Measurements from ENCODE around the gene SPOP. TPM values are rescaled to one million over a fixed set of nuclear protein-coding genes. Genes with fewer than 3 reads are reported as not detected.
"Not testable (repeated sequence)": the region's sequence is repeated elsewhere in the genome, so short reads cannot be mapped to it uniquely, and the experiment has no call there.

The SPOP gene
- total and polyA plus RNA-seq, 5 experiments from 2014 or later: 75.9 to 126 (median 92.0) TPM

DNA sequence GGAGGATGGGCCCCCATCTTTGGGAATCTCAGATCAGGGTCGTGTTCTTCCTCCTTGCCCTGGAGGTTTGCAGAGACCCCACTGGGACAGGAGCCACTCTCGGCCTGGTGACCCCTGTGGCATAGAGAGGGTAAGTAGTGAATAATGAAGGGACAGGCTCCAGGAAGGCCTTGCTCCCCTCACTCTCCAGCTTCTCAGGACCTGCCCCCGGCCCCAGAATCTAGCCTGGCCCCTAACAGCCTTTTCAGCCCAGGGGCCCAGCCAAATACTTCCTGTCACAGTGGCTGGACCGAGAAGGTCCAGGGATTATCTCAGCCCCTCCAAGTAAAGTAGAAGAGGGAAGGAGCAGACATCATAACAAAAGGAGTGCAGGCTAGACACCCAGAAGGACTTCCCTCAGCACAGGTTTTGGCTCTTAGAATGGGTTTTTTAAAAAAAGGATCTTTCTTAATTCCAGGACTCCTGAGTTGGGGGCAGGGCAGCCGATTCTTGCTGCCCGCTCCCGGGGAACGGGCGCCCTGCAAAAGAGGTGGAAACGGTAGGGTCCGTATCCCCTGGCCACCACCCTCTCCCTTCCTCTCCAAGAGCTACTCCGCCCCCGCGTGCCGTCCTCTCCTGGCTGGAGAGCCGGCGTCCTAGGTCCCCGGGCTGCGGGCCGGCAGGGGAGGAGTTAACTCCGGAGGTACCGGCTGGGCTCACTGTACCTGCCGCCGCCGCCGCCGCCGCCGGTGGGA, 102.8 kb downstream of the SPOP start:
- POLR2A ChIA-PET: interaction anchor here (1.1 to 1.4 kb wide), 2 partner anchors 123 to 124 kb away, joined by 3 read pairs; no protein-coding TSS in a partner anchor
- peak overlapping the region in 3 of 10 donors; percentile 13 to 28 (median 22) for H3K27ac Mint-ChIP-seq

DNA sequence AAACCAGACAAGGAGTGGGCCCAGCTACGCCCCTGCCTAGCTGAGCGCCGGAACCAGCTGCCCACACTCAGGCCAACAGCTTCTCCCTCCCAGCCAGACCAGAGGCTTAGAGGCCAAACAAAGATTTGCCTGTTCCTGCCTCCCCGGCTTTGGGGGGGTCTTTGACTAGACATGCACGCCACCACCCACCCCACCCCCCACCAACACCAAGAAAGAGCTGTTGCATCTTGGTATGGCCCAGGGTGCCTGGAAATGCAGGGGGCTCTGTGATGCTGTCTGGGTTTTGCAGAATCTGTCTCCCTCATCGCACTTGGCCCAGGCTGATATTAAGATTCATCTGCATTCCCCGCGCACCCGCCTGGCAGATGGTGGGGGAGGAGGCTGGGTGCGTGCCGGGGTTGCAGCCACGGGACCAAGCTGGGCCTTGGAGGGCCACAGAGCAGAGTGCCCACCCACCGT, 103.5 kb downstream of the SPOP start:
- Mint-ChIP-seq H3K27me3 (peaks cover 11 to 67% (median 31%) of the 10 kb centered on the region in 5 donors), H3K9me3 (no peaks in the 10 kb centered on the region), H3K27ac (no peak overlapping the region), H3K4me1 (peaks cover 7 to 21% (median 11%) of the 10 kb centered on the region in 4 donors), H3K36me3 (peaks cover 0 to 2% (median 0%) of the 10 kb centered on the region in 3 donors), H3K4me3 (peak overlapping the region in 2 of 10 donors; percentile 29 to 34)
- no peak for DNase-seq
- ATAC-seq: no peak
- POLR2A ChIA-PET: no interaction called here

More for the DNA sequence above, 102.8 kb downstream of the SPOP start:
- ATAC-seq: no peak
- Mint-ChIP-seq H3K9me3 (no peaks in the 10 kb centered on the region), H3K4me1 (peaks cover 5 to 21% (median 9%) of the 10 kb centered on the region in 4 donors), H3K27me3 (peaks cover 11 to 67% (median 31%) of the 10 kb centered on the region in 5 donors), H3K36me3 (peaks cover 0 to 2% (median 0%) of the 10 kb centered on the region in 3 donors), H3K4me3 (peak overlapping the region in 9 of 10 donors; percentile 28 to 78 (median 56))
- no peak for DNase-seq

DNA sequence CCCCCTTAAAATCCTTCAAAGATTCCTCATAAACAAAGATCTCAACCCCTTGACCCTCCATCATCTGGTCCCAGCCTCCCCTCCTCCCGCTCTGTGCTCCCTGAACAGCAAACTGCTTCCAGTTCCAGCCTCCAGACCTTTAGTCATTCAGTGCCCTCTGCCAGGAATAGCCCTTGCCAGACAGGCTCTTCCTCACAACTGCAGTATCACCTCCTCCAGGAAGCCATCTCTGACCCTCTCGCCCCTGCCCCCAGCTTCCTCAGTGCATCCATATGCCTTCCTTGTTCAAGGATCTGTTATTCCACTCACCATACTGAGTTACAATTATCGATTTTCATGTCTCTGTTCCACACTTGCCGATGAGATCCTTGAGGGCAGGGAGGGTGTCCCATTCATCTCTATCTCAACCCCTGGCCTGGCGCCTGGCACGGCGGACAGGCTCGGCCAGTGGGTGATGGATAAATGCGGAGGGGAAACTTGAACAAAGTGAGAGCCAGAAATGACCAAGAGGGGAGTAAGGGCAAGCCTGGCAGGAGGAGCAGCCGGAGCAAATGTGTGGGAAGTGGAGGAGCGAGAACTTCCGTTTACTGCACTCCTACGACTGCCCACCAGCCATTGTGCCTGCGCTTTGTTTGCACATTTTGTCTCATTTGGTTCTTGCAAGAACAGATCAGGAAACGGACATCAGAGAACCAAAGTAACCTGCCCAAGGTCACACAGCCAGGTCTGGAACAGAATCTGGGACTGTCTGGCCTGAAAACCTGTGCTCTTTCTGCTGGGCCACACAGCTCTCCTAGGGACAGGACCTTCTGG, 104.2 kb downstream of the SPOP start:
- Mint-ChIP-seq H3K27me3 (peaks cover 11 to 67% (median 31%) of the 10 kb centered on the region in 5 donors), H3K9me3 (no peaks in the 10 kb centered on the region), H3K36me3 (peaks cover 0 to 2% (median 0%) of the 10 kb centered on the region in 3 donors), H3K4me1 (peaks cover 7 to 21% (median 11%) of the 10 kb centered on the region in 4 donors), H3K4me3 (peak overlapping the region in 2 of 10 donors; percentile 2 to 28), H3K27ac (no peak overlapping the region)
- ATAC-seq: no peak
- no peak for DNase-seq
- POLR2A ChIA-PET: interaction anchor here (0.6 kb wide), 1 partner anchor 13 kb away, joined by 5 read pairs; no protein-coding TSS in a partner anchor

DNA sequence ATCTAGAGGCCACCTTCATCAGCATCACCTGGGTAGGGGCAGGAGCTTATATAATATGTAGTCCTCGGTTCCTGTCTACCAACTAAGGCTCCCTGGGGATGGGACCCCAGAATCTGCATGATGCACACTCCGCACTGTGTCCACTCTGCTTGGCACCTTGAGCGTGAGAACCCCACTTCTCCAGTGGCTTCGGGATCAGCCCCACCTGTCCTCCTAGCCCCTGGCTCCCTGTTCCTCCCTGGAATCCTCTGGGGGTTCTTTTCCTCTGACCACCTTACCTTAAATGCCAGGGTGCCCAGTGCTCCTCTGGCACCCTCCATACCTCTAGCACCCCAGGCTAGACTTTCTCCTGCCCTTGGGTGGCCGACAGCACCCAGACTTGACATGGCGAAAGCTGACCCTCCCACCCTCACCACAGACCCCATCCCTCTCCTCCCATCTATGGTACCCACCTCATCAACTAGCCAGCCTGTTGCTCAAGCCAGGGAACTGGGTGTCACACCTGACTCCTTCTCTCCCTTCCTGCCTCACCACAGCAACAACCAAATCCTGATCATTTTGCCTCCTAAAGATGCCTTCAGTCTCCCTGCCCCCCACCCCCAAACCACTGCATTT, 105.0 kb downstream of the SPOP start:
- peak overlapping the region in 1 of 10 donors; percentile 17 for H3K27ac Mint-ChIP-seq
- peaks cover 0 to 2% (median 0%) of the 10 kb centered on the region in 3 donors for H3K36me3 Mint-ChIP-seq
- no peak overlapping the region for H3K4me3 Mint-ChIP-seq
- POLR2A ChIA-PET: interaction anchor here (0.6 kb wide), 1 partner anchor 12 kb away, joined by 5 read pairs; no protein-coding TSS in a partner anchor
- no peaks in the 10 kb centered on the region for H3K9me3 Mint-ChIP-seq
- no peak for DNase-seq
- H3K27me3 Mint-ChIP-seq: peaks cover 11 to 62% (median 28%) of the 10 kb centered on the region in 5 donors
- H3K4me1 Mint-ChIP-seq: peaks cover 7 to 26% (median 16%) of the 10 kb centered on the region in 4 donors
- no peak for ATAC-seq

DNA sequence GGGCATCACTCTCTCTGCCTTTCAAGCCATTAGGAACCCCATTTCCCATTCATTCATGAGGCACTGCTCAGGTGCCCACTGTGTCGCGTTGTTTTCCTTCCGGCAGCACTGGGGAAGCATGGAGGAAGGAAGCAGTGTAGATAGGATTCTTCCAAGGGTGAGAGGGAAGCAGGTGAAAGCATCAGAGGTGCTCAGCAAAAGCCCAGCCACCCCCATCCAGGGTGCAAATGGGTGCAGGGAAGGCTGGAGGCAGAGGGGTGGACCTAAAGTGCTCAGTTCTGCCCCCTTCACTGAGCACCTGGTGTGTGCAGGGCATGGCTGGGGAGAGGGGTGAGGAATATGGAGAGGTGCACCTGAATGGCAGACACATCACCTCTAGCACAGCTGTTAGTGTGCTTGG, 105.7 kb downstream of the SPOP start:
- Mint-ChIP-seq H3K27me3 (peaks cover 11 to 55% (median 25%) of the 10 kb centered on the region in 5 donors), H3K4me1 (peaks cover 10 to 27% (median 17%) of the 10 kb centered on the region in 4 donors), H3K9me3 (no peaks in the 10 kb centered on the region), H3K27ac (peak overlapping the region in 1 of 10 donors; percentile 13), H3K36me3 (peaks cover 0 to 2% (median 0%) of the 10 kb centered on the region in 3 donors), H3K4me3 (peak overlapping the region in 2 of 10 donors; percentile 17 to 20)
- POLR2A ChIA-PET: interaction anchor here (1.1 kb wide), 1 partner anchor 129 kb away, joined by 4 read pairs; no protein-coding TSS in a partner anchor
- no peak for DNase-seq
- no peak for ATAC-seq

DNA sequence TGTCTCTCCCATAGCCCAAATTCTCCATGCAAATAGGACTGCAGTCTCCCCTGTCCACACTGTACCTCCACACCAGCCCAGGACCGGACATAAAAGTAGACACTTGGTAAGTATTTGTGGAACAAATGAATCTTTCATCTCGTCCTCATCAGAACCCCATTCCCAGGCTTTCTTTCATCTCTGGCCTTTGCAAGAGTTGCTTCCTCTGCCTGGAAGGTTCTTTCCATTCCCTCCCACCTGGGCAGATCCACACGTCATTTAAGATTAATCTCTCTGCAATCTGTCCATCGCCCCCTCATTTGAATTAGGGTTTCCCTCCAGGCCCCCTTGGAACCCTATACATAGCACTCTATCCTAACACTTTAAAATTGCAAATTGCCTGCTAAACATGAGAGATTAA, 106.1 kb downstream of the SPOP start:
- Mint-ChIP-seq H3K4me1 (peaks cover 7 to 22% (median 17%) of the 10 kb centered on the region in 4 donors), H3K9me3 (no peaks in the 10 kb centered on the region), H3K27me3 (peaks cover 11 to 51% (median 28%) of the 10 kb centered on the region in 5 donors), H3K27ac (peak overlapping the region in 2 of 10 donors; percentile 13 to 20), H3K36me3 (no peaks in the 10 kb centered on the region), H3K4me3 (peak overlapping the region in 6 of 10 donors; percentile 1 to 86 (median 14))
- DNase-seq: no peak
- ATAC-seq: no peak
- POLR2A ChIA-PET: interaction anchor here (1.1 to 2.3 kb wide), 2 partner anchors 129 to 136 kb away, joined by 4 to 11 read pairs; partner anchors contain the start of gene SLC35B1

DNA sequence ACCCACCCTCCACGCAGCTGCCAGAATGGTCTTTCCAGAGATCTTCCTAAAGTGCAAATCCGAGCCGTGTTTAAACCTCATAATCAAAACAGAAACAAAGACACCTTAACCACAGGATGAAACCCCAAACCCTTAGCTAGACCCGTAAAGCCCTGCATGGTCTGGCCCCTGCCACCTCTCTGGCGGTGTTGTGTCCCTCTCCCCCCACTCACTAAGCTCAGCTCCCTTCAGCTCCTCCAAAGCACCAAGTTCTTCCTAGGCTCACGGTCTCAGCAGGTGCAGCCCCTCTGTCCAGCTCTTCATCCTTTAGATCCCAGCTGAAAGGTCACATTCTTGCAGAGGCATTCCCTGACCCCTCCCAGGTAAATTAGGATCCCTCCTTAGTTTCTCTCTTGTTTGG, 106.6 kb downstream of the SPOP start:
- DNase-seq: no peak

DNA sequence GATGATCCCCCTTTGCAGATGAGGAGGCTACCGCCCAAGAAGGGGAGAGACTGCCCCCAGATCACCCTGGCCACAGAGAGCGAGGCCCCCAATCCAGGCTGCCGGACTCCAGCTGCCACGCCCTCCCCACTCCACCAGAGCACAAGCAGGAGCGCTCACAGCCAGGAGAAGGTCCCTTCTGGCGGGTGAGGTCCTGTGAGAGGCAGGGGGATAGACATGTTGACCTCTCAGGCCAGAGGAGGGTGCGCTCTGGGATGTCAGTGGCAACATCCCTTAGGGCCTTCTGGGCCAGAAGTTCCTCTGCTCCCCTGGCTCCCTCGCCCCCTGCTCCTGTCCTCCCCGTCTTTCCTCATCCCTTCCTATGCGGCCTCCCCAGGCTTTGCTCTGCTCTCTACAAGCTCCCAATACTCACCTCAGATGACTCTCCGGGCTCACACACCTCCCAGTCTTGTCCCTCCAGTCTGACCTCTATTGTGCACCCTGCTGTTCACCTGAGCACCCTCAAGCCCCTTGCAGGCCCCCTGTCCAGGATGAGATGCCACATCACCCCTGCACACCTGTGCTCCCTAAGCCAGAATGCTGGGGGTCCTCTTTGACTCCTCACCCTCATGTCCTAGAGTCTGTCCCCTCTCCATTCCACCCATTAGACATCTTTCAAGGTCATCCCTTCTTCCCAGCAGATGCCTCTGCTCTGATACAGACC, 107.2 kb downstream of the SPOP start:
- ATAC-seq (no peak), DNase-seq (no peak)
- Mint-ChIP-seq H3K4me1 (peaks cover 7 to 20% (median 19%) of the 10 kb centered on the region in 4 donors), H3K4me3 (peak overlapping the region in 9 of 10 donors; percentile 7 to 92 (median 68)), H3K27ac (peak overlapping the region in 2 of 10 donors; percentile 31 to 74), H3K9me3 (no peaks in the 10 kb centered on the region), H3K27me3 (peaks cover 10 to 40% (median 33%) of the 10 kb centered on the region in 5 donors), H3K36me3 (no peaks in the 10 kb centered on the region)
- POLR2A ChIA-PET: interaction anchor here (0.7 to 2.3 kb wide), 7 partner anchors 120 to 193 kb away, joined by 3 to 17 read pairs (median 4); partner anchors contain the start of genes FAM117A, PHB1 and SLC35B1

More for the DNA sequence above, 106.6 kb downstream of the SPOP start:
- Mint-ChIP-seq H3K27me3 (peaks cover 11 to 46% (median 28%) of the 10 kb centered on the region in 5 donors), H3K4me3 (peak overlapping the region in 8 of 10 donors; percentile 7 to 86 (median 54)), H3K4me1 (peaks cover 7 to 21% (median 17%) of the 10 kb centered on the region in 4 donors), H3K9me3 (no peaks in the 10 kb centered on the region), H3K36me3 (no peaks in the 10 kb centered on the region), H3K27ac (peak overlapping the region in 3 of 10 donors; percentile 1 to 31 (median 20))
- POLR2A ChIA-PET: interaction anchor here (1.1 to 2.3 kb wide), 3 partner anchors 124 to 137 kb away, joined by 4 to 17 read pairs (median 11); partner anchors contain the start of gene SLC35B1
- ATAC-seq: no peak

DNA sequence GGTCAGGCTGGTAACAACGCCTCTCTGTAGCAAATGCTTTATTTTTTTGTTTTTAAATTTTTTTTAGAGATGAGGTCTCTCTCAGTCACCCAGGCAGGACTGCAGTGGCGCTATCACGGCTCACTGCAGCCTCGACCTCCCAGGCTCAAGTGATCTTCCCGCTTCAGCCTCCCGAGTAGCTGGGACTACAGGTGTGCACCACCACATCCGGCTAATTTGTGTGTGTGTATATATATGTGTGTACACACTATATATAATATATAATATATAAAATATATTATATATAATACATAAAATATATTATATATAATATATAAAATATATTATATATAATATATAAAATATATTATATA, 109.2 kb downstream of the SPOP start:
- H3K4me1 Mint-ChIP-seq: peaks cover 7 to 21% (median 16%) of the 10 kb centered on the region in 4 donors
- H3K27ac Mint-ChIP-seq, ATAC-seq, H3K9me3 Mint-ChIP-seq, H3K36me3 Mint-ChIP-seq, POLR2A ChIA-PET, DNase-seq: not testable (repeated sequence)
- H3K27me3 Mint-ChIP-seq: peaks cover 7 to 30% (median 21%) of the 10 kb centered on the region in 5 donors
- H3K4me3 Mint-ChIP-seq: peak overlapping the region in 5 of 10 donors; percentile 55 to 81 (median 74)

DNA sequence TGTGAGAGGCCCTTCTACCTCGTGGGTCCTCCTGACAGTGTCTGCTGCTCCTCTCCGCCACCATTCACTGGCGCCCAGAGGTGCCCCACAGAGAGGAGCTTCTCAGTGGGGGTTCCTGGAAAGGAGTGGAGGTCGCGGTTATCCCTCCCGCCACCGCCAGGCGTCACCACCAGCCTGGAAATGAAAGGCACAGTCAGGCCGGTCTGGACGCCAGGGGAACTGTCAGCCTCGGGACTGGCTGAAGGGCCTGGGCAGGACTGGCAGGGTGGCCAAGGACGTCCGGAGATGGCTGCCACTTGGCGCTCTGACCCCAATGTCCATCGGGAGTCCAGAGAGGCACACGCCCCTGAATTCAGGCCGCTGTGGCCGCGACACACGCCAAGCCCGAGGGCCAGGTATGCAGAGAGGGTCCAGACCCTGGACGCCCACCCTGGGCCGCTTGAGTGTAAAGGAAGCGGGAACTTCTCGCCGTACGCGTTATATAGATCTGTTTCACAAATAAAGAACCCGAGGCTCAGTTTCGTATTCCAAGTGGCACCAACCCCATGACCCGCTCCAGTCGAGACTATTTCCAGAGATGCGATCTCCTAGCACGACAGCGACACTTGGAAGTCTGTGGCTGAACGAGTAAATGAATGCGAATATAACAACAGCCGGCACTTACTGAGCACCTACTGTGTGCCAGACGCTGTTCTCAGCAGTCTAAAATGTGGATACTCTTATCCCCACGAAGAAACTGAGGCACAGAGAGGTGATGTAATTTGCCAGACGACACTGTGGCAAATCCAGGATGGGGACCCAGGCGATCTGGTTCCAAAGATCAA, 109.8 kb downstream of the SPOP start:
- H3K36me3 Mint-ChIP-seq: no peaks in the 10 kb centered on the region
- peak overlapping the region in 2 of 10 donors; percentile 46 to 73 for H3K27ac Mint-ChIP-seq

More for the DNA sequence above, 109.8 kb downstream of the SPOP start:
- peak; percentile 40 to 48 for ATAC-seq
- Mint-ChIP-seq H3K27me3 (peaks cover 2 to 24% (median 15%) of the 10 kb centered on the region in 5 donors), H3K4me3 (peak overlapping the region; percentile 47 to 81 (median 73)), H3K4me1 (peaks cover 7 to 21% (median 16%) of the 10 kb centered on the region in 4 donors), H3K9me3 (no peaks in the 10 kb centered on the region)
- POLR2A ChIA-PET: interaction anchor here (0.6 to 1.1 kb wide), 4 partner anchors 128 to 457 kb away, joined by 3 to 8 read pairs (median 3); no protein-coding TSS in a partner anchor
- peak; percentile 63 to 89 (median 78) for DNase-seq
